Panc1 (cell line): Measurements from ENCODE around the gene NECAP2. TPM values are rescaled to one million over a fixed set of nuclear protein-coding genes. Genes with fewer than 3 reads are reported as not detected.
"Not testable (repeated sequence)": the region's sequence is repeated elsewhere in the genome, so short reads cannot be mapped to it uniquely, and the experiment has no call there.

ENCODE experiments used
- ATAC-seq: fragments of 200-7000 bp; cut with Tn5 transposase; 2 replicates; pipeline ENCODE4 v1.9.1; 2020; ENCODE audit warnings: mild to moderate bottlenecking, moderate library complexity
- BruUV-seq: library from RNA; stranded (reverse); fragments of 400-500 nt; replicated peaks from 2 replicates; lab custom pipeline; 2021; lab: Mats Ljungman, UMichigan
- CTCF ChIA-PET: fragments of 300-600 bp; sonication (Branson Sonifier 250); formaldehyde crosslinking; loops from one replicate; lab custom pipeline; 2022; ENCODE audit warnings: antibody characterized with exemption; lab: Charles Lee
- POLR2A ChIA-PET: fragments of 300-600 bp; sonication (Branson Sonifier 250); formaldehyde crosslinking; loops from one replicate; lab custom pipeline; 2022; ENCODE audit warnings: antibody characterized with exemption; lab: Charles Lee
- DNase-seq: peaks from one replicate; pipeline ENCODE4 v3.0.0-alpha.2; 2010; ENCODE audit warnings: low read depth, low spot score
- H3K27ac ChIP-seq: 2 replicates; pipeline ENCODE4 v1.5.1; 2011; ENCODE audit warnings: mild to moderate bottlenecking, low read length, inconsistent platforms
- H3K27me3 ChIP-seq: fragments of 200-500 bp; sonication (Bioruptor generic); 2 replicates; pipeline ENCODE4 v1.6.0; 2014; ENCODE audit warnings: low read length, inconsistent platforms; ENCODE audit not compliant: control insufficient read depth, insufficient read depth
- H3K36me3 ChIP-seq: fragments of 200-500 bp; sonication (Bioruptor generic); 2 replicates; pipeline ENCODE4 v1.5.1; 2014; ENCODE audit warnings: inconsistent platforms, mild to moderate bottlenecking, low read length, moderate library complexity; ENCODE audit not compliant: control insufficient read depth, insufficient read depth
- H3K4me1 ChIP-seq: 2 replicates; pipeline ENCODE4 v1.5.1; 2011; ENCODE audit warnings: inconsistent platforms, mild to moderate bottlenecking, low read length, moderate library complexity; ENCODE audit not compliant: control insufficient read depth, insufficient read depth
- H3K4me3 ChIP-seq, 2 experiments: 2 replicates each; pipeline ENCODE4 v1.5.1; 2011 to 2012; ENCODE audit warnings: low read depth in 2 of 2, low read length in 2 of 2, mild to moderate bottlenecking in 2 of 2, inconsistent platforms in 1 of 2, moderate library complexity in 1 of 2
- H3K9me3 ChIP-seq: fragments of 200-500 bp; sonication (Bioruptor generic); 2 replicates; pipeline ENCODE4 v1.5.1; 2014; ENCODE audit warnings: low read depth, mild to moderate bottlenecking, inconsistent platforms, low read length, moderate library complexity; ENCODE audit not compliant: control insufficient read depth, insufficient read depth
- POLR2AphosphoS5 ChIP-seq: IDR thresholded peaks from 2 replicates; pipeline ENCODE4 v1.6.1; 2012; ENCODE audit warnings: mild to moderate bottlenecking, low read depth, low read length, moderate library complexity
- REST ChIP-seq, 2 experiments: IDR thresholded peaks; 2 replicates each; pipeline ENCODE4 v1.6.1; 2011 to 2012; ENCODE audit warnings: low read depth in 2 of 2, control low read depth in 1 of 2, low read length in 1 of 2, mild to moderate bottlenecking in 1 of 2, moderate library complexity in 1 of 2; ENCODE audit not compliant: insufficient read depth in 1 of 2
- SIN3A ChIP-seq: IDR thresholded peaks from 2 replicates; pipeline ENCODE4 v1.6.1; 2012; ENCODE audit warnings: low read depth, mild to moderate bottlenecking, low read length, moderate library complexity, borderline replicate concordance; ENCODE audit not compliant: insufficient read depth
- TCF7L2 ChIP-seq: IDR thresholded peaks from 2 replicates; pipeline ENCODE4 v1.6.1; 2011; ENCODE audit warnings: mild to moderate bottlenecking, low read depth, low read length, inconsistent platforms
- in situ Hi-C: cut with HindIII; loops from 2 replicates; pipeline ENCODE4 v1.10.0; 2016; ENCODE audit warnings: low sequenced_read_pairs, low pct_unique_long_range_greater_than_20kb
- intact Hi-C: fragments of 100-400 bp; cut with micrococcal nuclease; formaldehyde crosslinking; loops from one replicate; pipeline ENCODE4 v1.10.0; 2022; ENCODE audit not compliant: unreplicated experiment
- total RNA-seq: library from RNA; stranded (reverse); gene quantifications from one replicate; pipeline ENCODE4 v1.2.1, GENCODE V29; 2021; ENCODE audit not compliant: unreplicated experiment
- TF ChIP-seq, protein P1 (sequence below): fragments of 450-650 bp; IDR thresholded peaks from 2 replicates; pipeline ENCODE4 v1.5.1; 2017; ENCODE audit warnings: mild to moderate bottlenecking

Gene NECAP2
- total RNA-seq, 1 experiment from 2014 or later, result 56.8 TPM

- no peak for DNase-seq
- no peak overlapping the region for H3K4me3 ChIP-seq
- H3K36me3 ChIP-seq, result peaks cover 2% of the 10 kb centered on the region
- H3K27me3 ChIP-seq, result no peaks in the 10 kb centered on the region
- H3K27ac ChIP-seq, result no peak overlapping the region
- H3K4me1 ChIP-seq, result no peaks in the 10 kb centered on the region
- intact Hi-C loops, result no loop called here
- BruUV-seq, result no TSS peak
- no peaks in the 10 kb centered on the region for H3K9me3 ChIP-seq
- no peak for ATAC-seq
- ChIA-PET CTCF (no interaction called here), POLR2A (interaction anchor here (0.7 kb wide), 1 partner anchor 195 kb away, joined by 3 read pairs; no protein-coding TSS in a partner anchor)
- TF ChIP-seq, protein P1, sequence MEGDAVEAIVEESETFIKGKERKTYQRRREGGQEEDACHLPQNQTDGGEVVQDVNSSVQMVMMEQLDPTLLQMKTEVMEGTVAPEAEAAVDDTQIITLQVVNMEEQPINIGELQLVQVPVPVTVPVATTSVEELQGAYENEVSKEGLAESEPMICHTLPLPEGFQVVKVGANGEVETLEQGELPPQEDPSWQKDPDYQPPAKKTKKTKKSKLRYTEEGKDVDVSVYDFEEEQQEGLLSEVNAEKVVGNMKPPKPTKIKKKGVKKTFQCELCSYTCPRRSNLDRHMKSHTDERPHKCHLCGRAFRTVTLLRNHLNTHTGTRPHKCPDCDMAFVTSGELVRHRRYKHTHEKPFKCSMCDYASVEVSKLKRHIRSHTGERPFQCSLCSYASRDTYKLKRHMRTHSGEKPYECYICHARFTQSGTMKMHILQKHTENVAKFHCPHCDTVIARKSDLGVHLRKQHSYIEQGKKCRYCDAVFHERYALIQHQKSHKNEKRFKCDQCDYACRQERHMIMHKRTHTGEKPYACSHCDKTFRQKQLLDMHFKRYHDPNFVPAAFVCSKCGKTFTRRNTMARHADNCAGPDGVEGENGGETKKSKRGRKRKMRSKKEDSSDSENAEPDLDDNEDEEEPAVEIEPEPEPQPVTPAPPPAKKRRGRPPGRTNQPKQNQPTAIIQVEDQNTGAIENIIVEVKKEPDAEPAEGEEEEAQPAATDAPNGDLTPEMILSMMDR, result no peak
- no peak for TF ChIP-seq TCF7L2
- no peak for TF ChIP-seq POLR2AphosphoS5
- no peak for TF ChIP-seq SIN3A
- TF ChIP-seq REST (IDR thresholded peaks at IDR 0.05; ENCODE audit: insufficient read depth in 1 of 2, low read depth in 2 of 2, low read length in 1 of 2), result no peak
- in situ Hi-C loops, result no loop called here
Measured at GRCh38 chr1:16474166-16474800, 33.8 kb downstream of the NECAP2 start.

- H3K36me3 ChIP-seq, in situ Hi-C loops, CTCF ChIA-PET: not testable (repeated sequence)
Measured at GRCh38 chr1:16474891-16475290, 34.4 kb downstream of the NECAP2 start.

GRCh38 chr1:16475771-16476770, 35.5 kb downstream of the NECAP2 start:
- DNase-seq, H3K27ac ChIP-seq, POLR2A ChIA-PET, H3K4me1 ChIP-seq, in situ Hi-C loops, H3K27me3 ChIP-seq, H3K36me3 ChIP-seq, BruUV-seq, H3K4me3 ChIP-seq, H3K9me3 ChIP-seq, intact Hi-C loops: not testable (repeated sequence)
- peak; percentile 58 for ATAC-seq
- CTCF ChIA-PET, result interaction anchor here (0.5 to 0.7 kb wide), 2 partner anchors 17 to 476 kb away, joined by 3 read pairs; no protein-coding TSS in a partner anchor

More at GRCh38 chr1:16474891-16475290, 34.4 kb downstream of the NECAP2 start:
- DNase-seq, H3K4me3 ChIP-seq, intact Hi-C loops, H3K4me1 ChIP-seq, H3K27ac ChIP-seq, H3K27me3 ChIP-seq, ATAC-seq, H3K9me3 ChIP-seq, BruUV-seq: not testable (repeated sequence)
- POLR2A ChIA-PET, result interaction anchor here (0.7 kb wide), 1 partner anchor 196 kb away, joined by 3 read pairs; no protein-coding TSS in a partner anchor
